ENCODE measurements around the gene ADGRL3.
"Not testable (repeated sequence)": the region's sequence is repeated elsewhere in the genome, so short reads cannot be mapped to it uniquely, and the experiment has no call there.

ADGRL3 gene

GRCh38 chr4:61350932-61351331, 150.8 kb downstream of the ADGRL3 start:
- no peak for TF ChIP-seq CTCF (IDR thresholded peaks at IDR 0.05; ENCODE audit: low read depth, low read length, missing control alignments)
- DNase-seq (ENCODE audit: extremely low read depth, low read depth), result no peak
- no peak overlapping the region for H3K4me3 ChIP-seq (replicated peaks; ENCODE audit: low read depth, low read length)

GRCh38 chr4:61356696-61357095, 156.6 kb downstream of the ADGRL3 start:
- no peak for DNase-seq (ENCODE audit: extremely low read depth, low read depth)
- TF ChIP-seq CTCF (IDR thresholded peaks at IDR 0.05; ENCODE audit: low read depth, low read length, missing control alignments), result no peak
- H3K4me3 ChIP-seq (replicated peaks; ENCODE audit: low read depth, low read length), result no peak overlapping the region

- no peak for TF ChIP-seq CTCF (IDR thresholded peaks at IDR 0.05; ENCODE audit: low read depth, low read length, missing control alignments)
- no peak overlapping the region for H3K4me3 ChIP-seq (replicated peaks; ENCODE audit: low read depth, low read length)
- DNase-seq (ENCODE audit: extremely low read depth, low read depth), result no peak
These were observed 159.2 kb downstream of the ADGRL3 start for GRCh38 chr4:61359301-61359700.

DNA sequence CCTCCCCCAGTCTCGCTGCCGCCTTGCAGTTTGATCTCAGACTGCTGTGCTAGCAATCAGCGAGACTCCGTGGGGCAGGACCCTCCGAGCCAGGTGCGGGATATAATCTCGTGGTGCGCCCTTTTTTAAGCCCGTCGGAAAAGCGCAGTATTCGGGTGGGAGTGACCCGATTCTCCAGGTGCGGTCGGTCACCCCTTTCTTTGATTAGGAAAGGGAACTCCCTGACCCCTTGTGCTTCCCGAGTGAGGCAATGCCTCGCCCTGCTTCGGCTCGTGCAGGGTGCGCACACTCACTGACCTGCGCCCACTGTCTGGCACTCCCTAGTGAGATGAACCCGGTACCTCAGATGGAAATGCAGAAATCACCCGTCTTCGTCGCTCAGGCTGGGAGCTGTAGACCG, 172.7 kb downstream of the ADGRL3 start:
- DNase-seq (ENCODE audit: extremely low read depth, low read depth); H3K4me3 ChIP-seq (replicated peaks; ENCODE audit: low read depth, low read length): not testable (repeated sequence)

GRCh38 chr4:61373901-61374440, 173.8 kb downstream of the ADGRL3 start:
- TF ChIP-seq CTCF (IDR thresholded peaks at IDR 0.05; ENCODE audit: low read depth, low read length, missing control alignments), result no peak
- H3K4me3 ChIP-seq (replicated peaks; ENCODE audit: low read depth, low read length), result no peak overlapping the region
- DNase-seq (ENCODE audit: extremely low read depth, low read depth), result no peak

DNA sequence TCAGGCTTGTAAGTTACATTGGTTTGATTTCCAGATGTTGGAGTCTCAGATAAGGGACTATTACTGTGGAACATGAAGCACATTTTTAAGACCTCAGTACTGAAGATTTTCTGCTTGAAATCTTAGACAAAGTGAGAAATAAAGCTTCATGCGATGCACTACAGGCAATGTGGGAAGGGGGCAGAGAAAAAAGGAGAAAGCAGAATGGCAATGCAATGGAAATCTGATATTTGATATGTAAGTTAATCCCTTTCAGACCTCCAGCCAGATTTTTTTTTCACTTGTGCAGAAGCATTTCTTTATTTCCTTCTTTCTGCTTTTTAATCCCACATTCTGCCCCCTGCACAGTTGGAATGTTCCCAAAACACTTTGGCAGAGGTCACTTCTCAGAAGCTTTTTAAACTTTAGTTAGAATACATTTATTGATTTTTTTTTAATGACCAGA, 174.3 kb downstream of the ADGRL3 start:
- no peak for DNase-seq (ENCODE audit: extremely low read depth, low read depth)
- TF ChIP-seq CTCF (IDR thresholded peaks at IDR 0.05; ENCODE audit: low read depth, low read length, missing control alignments), result no peak
- no peak overlapping the region for H3K4me3 ChIP-seq (replicated peaks; ENCODE audit: low read depth, low read length)

DNA sequence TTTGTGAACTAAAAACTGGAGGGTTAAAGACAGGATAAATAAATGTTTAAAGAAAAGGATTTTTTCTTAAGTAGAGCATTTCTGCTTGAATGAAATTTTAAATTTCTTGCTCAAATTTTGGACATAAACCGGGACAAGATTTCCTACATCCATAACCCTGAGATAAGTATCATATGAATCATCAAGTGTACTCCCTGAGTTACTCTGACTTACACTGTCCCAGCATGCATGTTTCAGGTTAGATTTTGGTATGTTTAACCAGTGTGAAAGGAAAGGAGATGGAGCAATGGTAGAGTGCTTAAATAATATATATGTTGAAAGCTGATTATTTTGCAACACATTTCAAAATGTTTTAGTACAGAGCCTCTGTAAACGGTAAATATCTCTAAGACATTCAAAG, 175.2 kb downstream of the ADGRL3 start:
- no peak overlapping the region for H3K4me3 ChIP-seq (replicated peaks; ENCODE audit: low read depth, low read length)
- no peak for TF ChIP-seq CTCF (IDR thresholded peaks at IDR 0.05; ENCODE audit: low read depth, low read length, missing control alignments)
- no peak for DNase-seq (ENCODE audit: extremely low read depth, low read depth)
